IMR-90 (cell line): ENCODE measurements around the gene SLC7A10. TPM values are rescaled to one million over a fixed set of nuclear protein-coding genes. Genes with fewer than 3 reads are reported as not detected.

Experiments used
- ATAC-seq: fragments of 200-7000 bp; cut with Tn5 transposase; 2 replicates; pipeline ENCODE4 v1.9.1; 2020; ENCODE audit warnings: low read depth, mild to moderate bottlenecking, moderate library complexity
- BruUV-seq: library from RNA; stranded (reverse); fragments of 400-500 nt; replicated peaks from 2 replicates; lab custom pipeline; 2021; lab: Mats Ljungman, UMichigan
- CTCF ChIA-PET: fragments of 300-600 bp; formaldehyde crosslinking; extraction: SDS; loops from one replicate; lab custom pipeline; 2021; ENCODE audit warnings: antibody characterized with exemption; lab: Yijun Ruan, JAX
- POLR2A ChIA-PET: fragments of 300-600 bp; sonication (Branson Sonifier 250); formaldehyde crosslinking; loops from one replicate; lab custom pipeline; 2022; ENCODE audit warnings: antibody characterized with exemption; ENCODE audit not compliant: unreplicated experiment; lab: Charles Lee
- DNase-seq: peaks from one replicate; pipeline ENCODE4 v3.0.0; 2013
- H2AFZ ChIP-seq: replicated peaks from 2 replicates; pipeline ENCODE3; 2013; ENCODE audit warnings: low read length, mild to moderate bottlenecking; ENCODE audit not compliant: poor library complexity
- H2AK5ac ChIP-seq: 2 replicates; pipeline ENCODE4 v1.6.1; 2013; ENCODE audit warnings: low read depth, low read length, inconsistent platforms
- H2AK9ac ChIP-seq: replicated peaks from 2 replicates; pipeline ENCODE3; 2013; ENCODE audit warnings: mild to moderate bottlenecking, low read depth, low read length, moderate library complexity; ENCODE audit not compliant: poor library complexity
- H2BK120ac ChIP-seq: 2 replicates; pipeline ENCODE4 v1.6.1; 2013; ENCODE audit warnings: low read depth, low read length, inconsistent platforms
- H2BK15ac ChIP-seq: 3 replicates; pipeline ENCODE4 v1.6.1; 2013; ENCODE audit warnings: low read depth, low read length, inconsistent platforms
- H2BK20ac ChIP-seq: 2 replicates; pipeline ENCODE4 v1.6.1; 2013; ENCODE audit warnings: low read depth, mild to moderate bottlenecking, inconsistent platforms, low read length, moderate library complexity
- H2BK5ac ChIP-seq: 2 replicates; pipeline ENCODE4 v1.6.1; 2013; ENCODE audit warnings: mild to moderate bottlenecking, low read depth, low read length, inconsistent platforms; ENCODE audit not compliant: poor library complexity, severe bottlenecking
- H3K14ac ChIP-seq: replicated peaks from 2 replicates; pipeline ENCODE4 v1.6.1; 2013; ENCODE audit warnings: low read depth, low read length, inconsistent platforms
- H3K18ac ChIP-seq: 2 replicates; pipeline ENCODE4 v1.6.1; 2013; ENCODE audit warnings: low read depth, low read length, control low read depth
- H3K23ac ChIP-seq: 2 replicates; pipeline ENCODE4 v1.6.1; 2013; ENCODE audit warnings: low read depth, low read length, inconsistent platforms
- H3K27ac ChIP-seq: 2 replicates; pipeline ENCODE4 v1.5.1; 2013; ENCODE audit warnings: mild to moderate bottlenecking, control low read depth, low read length; ENCODE audit not compliant: insufficient read depth
- H3K27me3 ChIP-seq: 2 replicates; pipeline ENCODE4 v1.6.1; 2013; ENCODE audit warnings: low read length; ENCODE audit not compliant: control insufficient read depth, insufficient read depth
- H3K36me3 ChIP-seq: 2 replicates; pipeline ENCODE4 v1.6.1; 2013; ENCODE audit warnings: low read length, mixed read lengths; ENCODE audit not compliant: control insufficient read depth, insufficient read depth
- H3K4ac ChIP-seq: 2 replicates; pipeline ENCODE4 v1.6.1; 2013; ENCODE audit warnings: low read depth, low read length, inconsistent platforms
- H3K4me1 ChIP-seq: 2 replicates; pipeline ENCODE4 v1.6.1; 2013; ENCODE audit warnings: low read length, mixed read lengths; ENCODE audit not compliant: control insufficient read depth, insufficient read depth
- H3K4me2 ChIP-seq: 2 replicates; pipeline ENCODE4 v1.6.1; 2013; ENCODE audit warnings: low read depth, mild to moderate bottlenecking, control low read depth, low read length, moderate library complexity
- H3K4me3 ChIP-seq: 2 replicates; pipeline ENCODE4 v1.5.1; 2013; ENCODE audit warnings: low read depth, mild to moderate bottlenecking, control low read depth, low read length, moderate library complexity; ENCODE audit not compliant: insufficient read depth
- H3K56ac ChIP-seq: 2 replicates; pipeline ENCODE4 v1.6.1; 2013; ENCODE audit warnings: low read length, inconsistent platforms; ENCODE audit not compliant: insufficient read depth; ENCODE audit errors: extremely low read depth
- H3K79me1 ChIP-seq, 2 experiments: 2 replicates each; pipeline ENCODE4 v1.6.1; 2013; ENCODE audit warnings: low read length in 2 of 2, inconsistent platforms in 1 of 2, low read depth in 1 of 2
- H3K9ac ChIP-seq: 2 replicates; pipeline ENCODE4 v1.6.1; 2013; ENCODE audit warnings: low read depth, low read length, control low read depth
- H3K9me1 ChIP-seq: 2 replicates; pipeline ENCODE4 v1.6.1; 2013; ENCODE audit warnings: low read length, inconsistent platforms; ENCODE audit not compliant: insufficient read depth
- H3K9me3 ChIP-seq: 2 replicates; pipeline ENCODE4 v1.6.1; 2013; ENCODE audit warnings: low read length; ENCODE audit not compliant: control insufficient read depth, insufficient read depth
- H4K20me1 ChIP-seq: 2 replicates; pipeline ENCODE4 v1.6.1; 2013; ENCODE audit warnings: low read length, inconsistent platforms; ENCODE audit not compliant: insufficient read depth
- H4K5ac ChIP-seq: 2 replicates; pipeline ENCODE4 v1.6.1; 2013; ENCODE audit warnings: mild to moderate bottlenecking, low read depth, low read length, control low read depth
- H4K8ac ChIP-seq, 2 experiments: 2 replicates each; pipeline ENCODE4 v1.6.1; 2013; ENCODE audit warnings: low read depth in 2 of 2, low read length in 2 of 2, control low read depth in 1 of 2, inconsistent platforms in 1 of 2
- H4K91ac ChIP-seq: 2 replicates; pipeline ENCODE4 v1.6.1; 2013; ENCODE audit warnings: low read depth, low read length, inconsistent platforms; ENCODE audit not compliant: insufficient read depth
- BHLHE40 ChIP-seq: fragments of 150-350 bp; IDR thresholded peaks from 2 replicates; pipeline ENCODE4 v1.6.1; 2016; ENCODE audit warnings: mild to moderate bottlenecking, low read depth, low read length
- MAZ ChIP-seq: IDR thresholded peaks from 2 replicates; pipeline ENCODE4 v1.6.1; 2012; ENCODE audit warnings: low read depth, mild to moderate bottlenecking, low read length, improper control_type of control experiment, moderate library complexity, borderline replicate concordance
- RCOR1 ChIP-seq: IDR thresholded peaks from 2 replicates; pipeline ENCODE4 v1.6.1; 2012; ENCODE audit warnings: mild to moderate bottlenecking, low read length, improper control_type of control experiment; ENCODE audit not compliant: insufficient replicate concordance
- WGBS, 2 experiments: methylation state at CpG; one replicate each; pipeline versions ENCODE4 v1.1.5 to v1.1.7; 2013; ENCODE audit warnings: missing lambda C conversion rate in 2 of 2; ENCODE audit not compliant: insufficient read length in 1 of 2; ENCODE audit errors: extremely low coverage in 2 of 2; 5-methylcytosine and 5-hydroxymethylcytosine counted together
- dilution Hi-C: fragments of 300-500 bp; cut with HindIII; formaldehyde crosslinking; loops from one replicate; pipeline ENCODE4 v1.14.3; 2018; ENCODE audit warnings: low sequenced_read_pairs; ENCODE audit not compliant: unreplicated experiment
- in situ Hi-C: fragments of 300-500 bp; cut with MboI; formaldehyde crosslinking; loops from 3 replicates; pipeline ENCODE4 v1.14.3; 2019; ENCODE audit warnings: low sequenced_read_pairs, inconsistent platforms, mixed read lengths
- intact Hi-C: fragments of 100-400 bp; cut with micrococcal nuclease; formaldehyde crosslinking; loops from 2 replicates; pipeline ENCODE4 v1.10.0; 2022
- polyA plus RNA-seq, 3 experiments: library from polyadenylated mRNA; depleted of rRNA; stranded (reverse); fragments of >200 nt; gene quantifications; 2 replicates each; pipeline ENCODE4 v1.2.3, GENCODE V29; 2012; ENCODE audit warnings: low replicate concordance in 1 of 3
- total RNA-seq: library from RNA; depleted of rRNA; stranded (reverse); fragments of >200 nt; gene quantifications from 2 replicates; pipeline ENCODE4 v1.2.3, GENCODE V29; 2012

Gene SLC7A10
- total and polyA plus RNA-seq, 2 of the 4 experiments (the other 2 are of a cell fraction): not detected

GRCh38 chr19:33220115-33220514, 5.5 kb downstream of the SLC7A10 start:
- no peak overlapping the region for H4K5ac ChIP-seq
- ATAC-seq: no peak
- TF ChIP-seq BHLHE40 (no peak), RCOR1 (no peak), MAZ (no peak)
- no peak overlapping the region for H3K4ac ChIP-seq
- H3K56ac ChIP-seq: no peak overlapping the region
- no peak overlapping the region for H3K18ac ChIP-seq
- no peak overlapping the region for H2AK9ac ChIP-seq
- H3K36me3 ChIP-seq: no peaks in the 10 kb centered on the region
- BruUV-seq: no TSS peak
- H3K9me1 ChIP-seq: no peaks in the 10 kb centered on the region
- no peak overlapping the region for H2BK20ac ChIP-seq
- H3K27me3 ChIP-seq: peaks cover 46% of the 10 kb centered on the region
- WGBS, 2 experiments: 79% methylated on average over 13 of the region's 18 CpGs; no CpG with 5 or more reads in 1 of the 2 experiments
- no peak overlapping the region for H3K23ac ChIP-seq
- H4K20me1 ChIP-seq: no peaks in the 10 kb centered on the region; the same call in 1 of the 2 replicates
- no peak overlapping the region for H2AFZ ChIP-seq
- H3K9me3 ChIP-seq: no peaks in the 10 kb centered on the region; the same call in 1 of the 2 replicates
- no peak overlapping the region for H4K8ac ChIP-seq
- H2BK5ac ChIP-seq: no peak overlapping the region
- dilution Hi-C loops: no loop called here
- H3K14ac ChIP-seq: no peak overlapping the region
- no peak overlapping the region for H4K91ac ChIP-seq
- intact Hi-C loops: no loop called here
- H3K9ac ChIP-seq: no peak overlapping the region
- ChIA-PET POLR2A (no interaction called here), CTCF (no interaction called here)
- no peak for DNase-seq
- H2BK15ac ChIP-seq: no peak overlapping the region
- H3K27ac ChIP-seq: no peak overlapping the region
- H2BK120ac ChIP-seq: no peak overlapping the region
- in situ Hi-C loops: no loop called here
- no peaks in the 10 kb centered on the region for H3K79me1 ChIP-seq
- no peak overlapping the region for H3K4me3 ChIP-seq
- H3K4me2 ChIP-seq: no peak overlapping the region
- H2AK5ac ChIP-seq: no peak overlapping the region
- H3K4me1 ChIP-seq: no peaks in the 10 kb centered on the region
